HepG2 (cell line): ENCODE results near the gene USP8. TPM values are rescaled to one million over a fixed set of nuclear protein-coding genes. Genes with fewer than 3 reads are reported as not detected.

Experiments
- ARNTL ChIP-seq: sonication (generic); formaldehyde crosslinking; IDR thresholded peaks from 2 replicates; pipeline ENCODE4 v1.4.0; 2020; ENCODE audit warnings: mild to moderate bottlenecking, missing genetic modification reagents
- KLF9 ChIP-seq: IDR thresholded peaks from 2 replicates; pipeline ENCODE4 v1.6.1; 2016; ENCODE audit warnings: low read depth
- MLLT10 ChIP-seq: sonication (generic); formaldehyde crosslinking; IDR thresholded peaks from 2 replicates; pipeline ENCODE4 v1.4.0; 2020; ENCODE audit warnings: missing genetic modification reagents
- PHF21A ChIP-seq: sonication (generic); formaldehyde crosslinking; IDR thresholded peaks from 2 replicates; pipeline ENCODE4 v1.5.0; 2020; ENCODE audit warnings: mild to moderate bottlenecking, missing genetic modification reagents
- RBAK ChIP-seq: sonication (generic); formaldehyde crosslinking; IDR thresholded peaks from 2 replicates; pipeline ENCODE4 v1.5.1; 2020; ENCODE audit warnings: mild to moderate bottlenecking, missing genetic modification reagents
- SALL2 ChIP-seq: sonication (generic); formaldehyde crosslinking; IDR thresholded peaks from 2 replicates; pipeline ENCODE4 v1.8.1; 2023; ENCODE audit warnings: mild to moderate bottlenecking, missing genetic modification reagents, inconsistent platforms
- SAP130 ChIP-seq: IDR thresholded peaks from 2 replicates; pipeline ENCODE4 v1.6.1; 2016; ENCODE audit warnings: low read depth
- SMAD3 ChIP-seq: sonication (generic); formaldehyde crosslinking; IDR thresholded peaks from 2 replicates; pipeline ENCODE4 v1.4.0; 2020; ENCODE audit warnings: missing genetic modification reagents
- ZNF44 ChIP-seq: sonication (generic); formaldehyde crosslinking; IDR thresholded peaks from 2 replicates; pipeline ENCODE4 v1.5.1; 2020; ENCODE audit warnings: mild to moderate bottlenecking, missing genetic modification reagents
- ZNF713 ChIP-seq: sonication (generic); formaldehyde crosslinking; IDR thresholded peaks from 2 replicates; pipeline ENCODE4 v1.4.0; 2020; ENCODE audit warnings: mild to moderate bottlenecking, missing genetic modification reagents
- polyA plus RNA-seq, 8 experiments: library from polyadenylated mRNA; depleted of rRNA in 3 of 8; stranded (reverse) in 7 of 8; unstranded in 1 of 8; fragments of >200 nt; fragmentation: Illumina TruSeq in 4 of 8; extraction: Trizol in 4 of 8; gene quantifications; 2 replicates each; pipeline versions ENCODE4 v1.2.1 to v1.2.3, GENCODE V29; 2011 to 2016; ENCODE audit warnings: low read depth in 4 of 8, missing spikeins in 1 of 8, mixed read lengths in 1 of 8; ENCODE audit not compliant: insufficient read depth in 1 of 8
- total RNA-seq, 5 experiments: library from RNA; depleted of rRNA; stranded (reverse); fragments of >200 nt; fragmentation: Illumina TruSeq; extraction: Trizol; gene quantifications; 2 replicates each; pipeline ENCODE4 v1.2.3, GENCODE V29; 2016; ENCODE audit warnings: low read depth in 1 of 5
- TF ChIP-seq, protein P1 (sequence below): sonication (generic); formaldehyde crosslinking; IDR thresholded peaks from 2 replicates; pipeline ENCODE4 v1.4.0; 2020; ENCODE audit warnings: missing genetic modification reagents
- TF ChIP-seq, protein P2 (sequence below): sonication (generic); formaldehyde crosslinking; IDR thresholded peaks from 2 replicates; pipeline ENCODE4 v1.5.0; 2020; ENCODE audit warnings: mild to moderate bottlenecking, missing genetic modification reagents
- TF ChIP-seq, protein P3 (sequence below): sonication (generic); formaldehyde crosslinking; IDR thresholded peaks from 2 replicates; pipeline ENCODE4 v1.4.0; 2020; ENCODE audit warnings: missing genetic modification reagents
- TF ChIP-seq, protein P4 (sequence below): sonication (generic); IDR thresholded peaks from 2 replicates; pipeline ENCODE4 v1.6.1; 2016; ENCODE audit warnings: low read depth, borderline replicate concordance
- TF ChIP-seq, protein P5 (sequence below), 2 experiments: fragments of 450-650 bp in 1 of 2; sonication (generic) in 1 of 2; formaldehyde crosslinking; IDR thresholded peaks; 2 replicates each; pipeline versions ENCODE4 v1.5.0 to v1.8.0; 2020 to 2022; ENCODE audit warnings: mild to moderate bottlenecking in 1 of 2, missing genetic modification reagents in 1 of 2

Gene USP8
- total and polyA plus RNA-seq, 2 of the 13 experiments (the other 11 are each of a cell fraction or from before 2014, with no cell fraction given) = 36.4 to 50.7 TPM

DNA sequence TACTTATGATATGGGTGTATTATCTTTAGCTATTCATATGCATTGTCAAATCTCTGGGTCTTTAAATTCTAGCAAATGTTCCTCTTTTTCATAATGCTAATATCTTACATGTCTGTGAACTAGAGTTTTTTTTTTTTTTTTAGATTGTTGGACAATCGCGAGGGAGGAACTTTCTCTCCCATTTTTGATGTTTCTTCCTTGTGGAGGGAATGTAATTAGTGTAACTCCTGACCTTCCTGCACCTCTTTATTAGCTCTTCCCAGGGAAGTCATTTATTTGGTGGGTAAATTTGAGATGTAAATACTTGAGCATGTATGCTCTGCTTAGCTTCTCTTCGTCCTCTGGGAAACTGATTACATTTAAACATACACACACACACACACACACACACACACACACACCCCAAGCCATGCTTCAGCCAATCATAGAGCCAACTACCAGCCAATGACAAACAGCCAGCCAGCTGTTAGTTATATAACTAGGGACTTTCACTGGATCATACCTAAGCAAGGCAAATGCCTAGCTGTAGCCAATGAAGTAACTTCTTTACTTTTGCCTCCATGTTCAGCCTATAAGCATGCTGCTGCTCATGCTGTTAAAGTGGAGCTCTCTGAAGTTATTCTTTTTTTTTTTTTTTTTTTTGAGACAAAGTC lies 8.3 kb upstream of the USP8 start (continued):
- TF ChIP-seq, protein P1, sequence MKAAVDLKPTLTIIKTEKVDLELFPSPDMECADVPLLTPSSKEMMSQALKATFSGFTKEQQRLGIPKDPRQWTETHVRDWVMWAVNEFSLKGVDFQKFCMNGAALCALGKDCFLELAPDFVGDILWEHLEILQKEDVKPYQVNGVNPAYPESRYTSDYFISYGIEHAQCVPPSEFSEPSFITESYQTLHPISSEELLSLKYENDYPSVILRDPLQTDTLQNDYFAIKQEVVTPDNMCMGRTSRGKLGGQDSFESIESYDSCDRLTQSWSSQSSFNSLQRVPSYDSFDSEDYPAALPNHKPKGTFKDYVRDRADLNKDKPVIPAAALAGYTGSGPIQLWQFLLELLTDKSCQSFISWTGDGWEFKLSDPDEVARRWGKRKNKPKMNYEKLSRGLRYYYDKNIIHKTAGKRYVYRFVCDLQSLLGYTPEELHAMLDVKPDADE (CRISPR knock-in tag) = no peak
- no peak for TF ChIP-seq ZNF44 (CRISPR knock-in tag)
- peak; percentile 56; the same call in 1 of the 2 replicates for TF ChIP-seq PHF21A (CRISPR knock-in tag)
- TF ChIP-seq RBAK (CRISPR knock-in tag) = no peak
- 0 out of 2 replicates have a peak, but pooled peaks have one; percentile 22 for TF ChIP-seq SAP130 (CRISPR knock-in tag)
- TF ChIP-seq MLLT10 = no peak
- TF ChIP-seq ARNTL = peak; percentile 55; the same call in 1 of the 2 replicates
- TF ChIP-seq, protein P2, sequence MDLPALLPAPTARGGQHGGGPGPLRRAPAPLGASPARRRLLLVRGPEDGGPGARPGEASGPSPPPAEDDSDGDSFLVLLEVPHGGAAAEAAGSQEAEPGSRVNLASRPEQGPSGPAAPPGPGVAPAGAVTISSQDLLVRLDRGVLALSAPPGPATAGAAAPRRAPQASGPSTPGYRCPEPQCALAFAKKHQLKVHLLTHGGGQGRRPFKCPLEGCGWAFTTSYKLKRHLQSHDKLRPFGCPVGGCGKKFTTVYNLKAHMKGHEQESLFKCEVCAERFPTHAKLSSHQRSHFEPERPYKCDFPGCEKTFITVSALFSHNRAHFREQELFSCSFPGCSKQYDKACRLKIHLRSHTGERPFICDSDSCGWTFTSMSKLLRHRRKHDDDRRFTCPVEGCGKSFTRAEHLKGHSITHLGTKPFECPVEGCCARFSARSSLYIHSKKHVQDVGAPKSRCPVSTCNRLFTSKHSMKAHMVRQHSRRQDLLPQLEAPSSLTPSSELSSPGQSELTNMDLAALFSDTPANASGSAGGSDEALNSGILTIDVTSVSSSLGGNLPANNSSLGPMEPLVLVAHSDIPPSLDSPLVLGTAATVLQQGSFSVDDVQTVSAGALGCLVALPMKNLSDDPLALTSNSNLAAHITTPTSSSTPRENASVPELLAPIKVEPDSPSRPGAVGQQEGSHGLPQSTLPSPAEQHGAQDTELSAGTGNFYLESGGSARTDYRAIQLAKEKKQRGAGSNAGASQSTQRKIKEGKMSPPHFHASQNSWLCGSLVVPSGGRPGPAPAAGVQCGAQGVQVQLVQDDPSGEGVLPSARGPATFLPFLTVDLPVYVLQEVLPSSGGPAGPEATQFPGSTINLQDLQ (CRISPR knock-in tag) = no peak
- TF ChIP-seq KLF9 = no peak
- TF ChIP-seq SALL2 (CRISPR knock-in tag) = no peak
- TF ChIP-seq, protein P3, sequence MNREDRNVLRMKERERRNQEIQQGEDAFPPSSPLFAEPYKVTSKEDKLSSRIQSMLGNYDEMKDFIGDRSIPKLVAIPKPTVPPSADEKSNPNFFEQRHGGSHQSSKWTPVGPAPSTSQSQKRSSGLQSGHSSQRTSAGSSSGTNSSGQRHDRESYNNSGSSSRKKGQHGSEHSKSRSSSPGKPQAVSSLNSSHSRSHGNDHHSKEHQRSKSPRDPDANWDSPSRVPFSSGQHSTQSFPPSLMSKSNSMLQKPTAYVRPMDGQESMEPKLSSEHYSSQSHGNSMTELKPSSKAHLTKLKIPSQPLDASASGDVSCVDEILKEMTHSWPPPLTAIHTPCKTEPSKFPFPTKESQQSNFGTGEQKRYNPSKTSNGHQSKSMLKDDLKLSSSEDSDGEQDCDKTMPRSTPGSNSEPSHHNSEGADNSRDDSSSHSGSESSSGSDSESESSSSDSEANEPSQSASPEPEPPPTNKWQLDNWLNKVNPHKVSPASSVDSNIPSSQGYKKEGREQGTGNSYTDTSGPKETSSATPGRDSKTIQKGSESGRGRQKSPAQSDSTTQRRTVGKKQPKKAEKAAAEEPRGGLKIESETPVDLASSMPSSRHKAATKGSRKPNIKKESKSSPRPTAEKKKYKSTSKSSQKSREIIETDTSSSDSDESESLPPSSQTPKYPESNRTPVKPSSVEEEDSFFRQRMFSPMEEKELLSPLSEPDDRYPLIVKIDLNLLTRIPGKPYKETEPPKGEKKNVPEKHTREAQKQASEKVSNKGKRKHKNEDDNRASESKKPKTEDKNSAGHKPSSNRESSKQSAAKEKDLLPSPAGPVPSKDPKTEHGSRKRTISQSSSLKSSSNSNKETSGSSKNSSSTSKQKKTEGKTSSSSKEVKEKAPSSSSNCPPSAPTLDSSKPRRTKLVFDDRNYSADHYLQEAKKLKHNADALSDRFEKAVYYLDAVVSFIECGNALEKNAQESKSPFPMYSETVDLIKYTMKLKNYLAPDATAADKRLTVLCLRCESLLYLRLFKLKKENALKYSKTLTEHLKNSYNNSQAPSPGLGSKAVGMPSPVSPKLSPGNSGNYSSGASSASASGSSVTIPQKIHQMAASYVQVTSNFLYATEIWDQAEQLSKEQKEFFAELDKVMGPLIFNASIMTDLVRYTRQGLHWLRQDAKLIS (CRISPR knock-in tag) = no peak
- no peak for TF ChIP-seq SMAD3 (CRISPR knock-in tag)
- TF ChIP-seq, protein P4, sequence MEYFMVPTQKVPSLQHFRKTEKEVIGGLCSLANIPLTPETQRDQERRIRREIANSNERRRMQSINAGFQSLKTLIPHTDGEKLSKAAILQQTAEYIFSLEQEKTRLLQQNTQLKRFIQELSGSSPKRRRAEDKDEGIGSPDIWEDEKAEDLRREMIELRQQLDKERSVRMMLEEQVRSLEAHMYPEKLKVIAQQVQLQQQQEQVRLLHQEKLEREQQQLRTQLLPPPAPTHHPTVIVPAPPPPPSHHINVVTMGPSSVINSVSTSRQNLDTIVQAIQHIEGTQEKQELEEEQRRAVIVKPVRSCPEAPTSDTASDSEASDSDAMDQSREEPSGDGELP = peak; percentile 86
- TF ChIP-seq, protein P5, sequence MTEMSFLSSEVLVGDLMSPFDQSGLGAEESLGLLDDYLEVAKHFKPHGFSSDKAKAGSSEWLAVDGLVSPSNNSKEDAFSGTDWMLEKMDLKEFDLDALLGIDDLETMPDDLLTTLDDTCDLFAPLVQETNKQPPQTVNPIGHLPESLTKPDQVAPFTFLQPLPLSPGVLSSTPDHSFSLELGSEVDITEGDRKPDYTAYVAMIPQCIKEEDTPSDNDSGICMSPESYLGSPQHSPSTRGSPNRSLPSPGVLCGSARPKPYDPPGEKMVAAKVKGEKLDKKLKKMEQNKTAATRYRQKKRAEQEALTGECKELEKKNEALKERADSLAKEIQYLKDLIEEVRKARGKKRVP (CRISPR knock-in tag; IDR thresholded peaks at IDR 0.05) = no peak
- no peak for TF ChIP-seq ZNF713 (CRISPR knock-in tag)
